ENCODE results near the gene GAD1. TPM values are rescaled to one million over a fixed set of nuclear protein-coding genes. Genes with fewer than 3 reads are reported as not detected.

Gene GAD1
- total RNA-seq, 1 experiment from 2014 or later, result 2.5 TPM

DNA sequence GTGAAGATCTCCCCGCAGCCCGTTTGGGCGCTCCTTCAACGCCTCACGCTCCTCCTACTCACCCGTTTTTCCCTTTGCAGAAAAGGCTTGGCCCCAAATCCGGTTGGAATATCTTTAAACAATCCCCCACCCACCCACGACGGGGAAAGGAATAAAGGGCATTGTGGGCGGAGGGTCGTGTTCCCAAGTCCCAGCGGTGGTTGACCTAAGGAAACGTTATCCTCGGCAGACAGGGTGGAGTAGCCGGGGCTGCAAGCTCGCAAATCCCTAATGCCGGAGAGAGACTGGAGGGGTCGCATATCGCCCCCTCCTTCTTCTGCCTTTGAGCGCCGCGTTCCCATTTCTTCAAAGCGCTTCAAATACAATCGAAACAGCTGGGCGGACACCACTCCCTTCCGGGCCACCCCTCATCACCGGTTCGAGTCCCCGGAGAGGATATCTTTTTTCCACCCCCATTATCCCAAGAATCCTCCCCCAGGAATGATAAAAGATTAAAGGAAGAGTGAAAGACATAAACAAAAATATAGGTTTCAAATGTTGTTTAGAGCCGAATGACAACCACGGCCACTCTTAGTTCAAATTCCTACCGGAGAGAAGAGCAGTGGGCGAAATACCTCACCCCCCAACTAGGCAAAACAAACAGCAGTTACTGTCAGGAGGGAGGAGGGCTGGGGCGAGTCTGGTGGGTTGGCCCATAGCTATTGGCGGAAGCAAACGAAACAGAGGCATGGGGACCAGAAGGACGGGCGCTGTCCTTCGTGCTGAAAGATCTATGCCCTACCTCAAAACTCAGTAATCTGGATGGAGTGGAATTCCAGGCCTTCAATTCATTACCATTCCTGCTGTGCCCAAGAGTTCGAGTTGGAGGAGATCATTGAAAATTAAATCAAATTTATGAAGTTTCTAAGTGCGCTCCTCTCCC is 2.8 kb upstream of the GAD1 start:
- H3K27ac Mint-ChIP-seq, result no peak overlapping the region
- H3K27me3 Mint-ChIP-seq (ENCODE audit: low read depth), result peaks cover 61% of the 10 kb centered on the region
- H3K4me3 Mint-ChIP-seq, result peak overlapping the region; percentile 84
- POLR2A ChIA-PET, result interaction anchor here (0.7 to 1.2 kb wide), 2 partner anchors 405 to 571 kb away, joined by 3 read pairs; no protein-coding TSS in a partner anchor
- ATAC-seq (peak; percentile 31), DNase-seq (ENCODE audit: low spot score) (peak; percentile 83)
- CTCF ChIA-PET, result interaction anchor here (0.6 to 7.0 kb wide), 26 partner anchors 8 to 578 kb away, joined by 3 to 92 read pairs (median 4); partner anchors contain the start of genes ERICH2 and SP5
- H3K36me3 Mint-ChIP-seq, result no peaks in the 10 kb centered on the region
- H3K4me1 Mint-ChIP-seq, result peaks cover 43% of the 10 kb centered on the region
- no peaks in the 10 kb centered on the region for H3K9me3 Mint-ChIP-seq
- peak; percentile 61; the same call in 1 of the 2 replicates for TF ChIP-seq TEAD4 (CRISPR knock-in tag; IDR thresholded peaks at IDR 0.05)
- TF ChIP-seq, protein P1, sequence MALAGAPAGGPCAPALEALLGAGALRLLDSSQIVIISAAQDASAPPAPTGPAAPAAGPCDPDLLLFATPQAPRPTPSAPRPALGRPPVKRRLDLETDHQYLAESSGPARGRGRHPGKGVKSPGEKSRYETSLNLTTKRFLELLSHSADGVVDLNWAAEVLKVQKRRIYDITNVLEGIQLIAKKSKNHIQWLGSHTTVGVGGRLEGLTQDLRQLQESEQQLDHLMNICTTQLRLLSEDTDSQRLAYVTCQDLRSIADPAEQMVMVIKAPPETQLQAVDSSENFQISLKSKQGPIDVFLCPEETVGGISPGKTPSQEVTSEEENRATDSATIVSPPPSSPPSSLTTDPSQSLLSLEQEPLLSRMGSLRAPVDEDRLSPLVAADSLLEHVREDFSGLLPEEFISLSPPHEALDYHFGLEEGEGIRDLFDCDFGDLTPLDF (CRISPR knock-in tag; IDR thresholded peaks at IDR 0.05), result 0 out of 2 replicates have a peak, but pooled peaks have one; percentile 59
- TF ChIP-seq, protein P2, sequence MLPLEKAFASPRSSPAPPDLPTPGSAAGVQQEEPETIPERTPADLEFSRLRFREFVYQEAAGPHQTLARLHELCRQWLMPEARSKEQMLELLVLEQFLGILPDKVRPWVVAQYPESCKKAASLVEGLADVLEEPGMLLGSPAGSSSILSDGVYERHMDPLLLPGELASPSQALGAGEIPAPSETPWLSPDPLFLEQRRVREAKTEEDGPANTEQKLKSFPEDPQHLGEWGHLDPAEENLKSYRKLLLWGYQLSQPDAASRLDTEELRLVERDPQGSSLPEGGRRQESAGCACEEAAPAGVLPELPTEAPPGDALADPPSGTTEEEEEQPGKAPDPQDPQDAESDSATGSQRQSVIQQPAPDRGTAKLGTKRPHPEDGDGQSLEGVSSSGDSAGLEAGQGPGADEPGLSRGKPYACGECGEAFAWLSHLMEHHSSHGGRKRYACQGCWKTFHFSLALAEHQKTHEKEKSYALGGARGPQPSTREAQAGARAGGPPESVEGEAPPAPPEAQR (CRISPR knock-in tag; IDR thresholded peaks at IDR 0.05), result no peak
- TF ChIP-seq MYBL2 (CRISPR knock-in tag; IDR thresholded peaks at IDR 0.05), result peak; percentile 51; the same call in 1 of the 2 replicates
- TF ChIP-seq, protein P3, sequence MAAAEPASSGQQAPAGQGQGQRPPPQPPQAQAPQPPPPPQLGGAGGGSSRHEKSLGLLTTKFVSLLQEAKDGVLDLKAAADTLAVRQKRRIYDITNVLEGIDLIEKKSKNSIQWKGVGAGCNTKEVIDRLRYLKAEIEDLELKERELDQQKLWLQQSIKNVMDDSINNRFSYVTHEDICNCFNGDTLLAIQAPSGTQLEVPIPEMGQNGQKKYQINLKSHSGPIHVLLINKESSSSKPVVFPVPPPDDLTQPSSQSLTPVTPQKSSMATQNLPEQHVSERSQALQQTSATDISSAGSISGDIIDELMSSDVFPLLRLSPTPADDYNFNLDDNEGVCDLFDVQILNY (CRISPR knock-in tag; IDR thresholded peaks at IDR 0.05), result no peak
- TF ChIP-seq, protein P4, sequence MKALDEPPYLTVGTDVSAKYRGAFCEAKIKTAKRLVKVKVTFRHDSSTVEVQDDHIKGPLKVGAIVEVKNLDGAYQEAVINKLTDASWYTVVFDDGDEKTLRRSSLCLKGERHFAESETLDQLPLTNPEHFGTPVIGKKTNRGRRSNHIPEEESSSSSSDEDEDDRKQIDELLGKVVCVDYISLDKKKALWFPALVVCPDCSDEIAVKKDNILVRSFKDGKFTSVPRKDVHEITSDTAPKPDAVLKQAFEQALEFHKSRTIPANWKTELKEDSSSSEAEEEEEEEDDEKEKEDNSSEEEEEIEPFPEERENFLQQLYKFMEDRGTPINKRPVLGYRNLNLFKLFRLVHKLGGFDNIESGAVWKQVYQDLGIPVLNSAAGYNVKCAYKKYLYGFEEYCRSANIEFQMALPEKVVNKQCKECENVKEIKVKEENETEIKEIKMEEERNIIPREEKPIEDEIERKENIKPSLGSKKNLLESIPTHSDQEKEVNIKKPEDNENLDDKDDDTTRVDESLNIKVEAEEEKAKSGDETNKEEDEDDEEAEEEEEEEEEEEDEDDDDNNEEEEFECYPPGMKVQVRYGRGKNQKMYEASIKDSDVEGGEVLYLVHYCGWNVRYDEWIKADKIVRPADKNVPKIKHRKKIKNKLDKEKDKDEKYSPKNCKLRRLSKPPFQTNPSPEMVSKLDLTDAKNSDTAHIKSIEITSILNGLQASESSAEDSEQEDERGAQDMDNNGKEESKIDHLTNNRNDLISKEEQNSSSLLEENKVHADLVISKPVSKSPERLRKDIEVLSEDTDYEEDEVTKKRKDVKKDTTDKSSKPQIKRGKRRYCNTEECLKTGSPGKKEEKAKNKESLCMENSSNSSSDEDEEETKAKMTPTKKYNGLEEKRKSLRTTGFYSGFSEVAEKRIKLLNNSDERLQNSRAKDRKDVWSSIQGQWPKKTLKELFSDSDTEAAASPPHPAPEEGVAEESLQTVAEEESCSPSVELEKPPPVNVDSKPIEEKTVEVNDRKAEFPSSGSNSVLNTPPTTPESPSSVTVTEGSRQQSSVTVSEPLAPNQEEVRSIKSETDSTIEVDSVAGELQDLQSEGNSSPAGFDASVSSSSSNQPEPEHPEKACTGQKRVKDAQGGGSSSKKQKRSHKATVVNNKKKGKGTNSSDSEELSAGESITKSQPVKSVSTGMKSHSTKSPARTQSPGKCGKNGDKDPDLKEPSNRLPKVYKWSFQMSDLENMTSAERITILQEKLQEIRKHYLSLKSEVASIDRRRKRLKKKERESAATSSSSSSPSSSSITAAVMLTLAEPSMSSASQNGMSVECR (CRISPR knock-in tag; IDR thresholded peaks at IDR 0.05; ENCODE audit: borderline replicate concordance), result peak; percentile 69; the same call in 1 of the 2 replicates
- TF ChIP-seq, protein P5, sequence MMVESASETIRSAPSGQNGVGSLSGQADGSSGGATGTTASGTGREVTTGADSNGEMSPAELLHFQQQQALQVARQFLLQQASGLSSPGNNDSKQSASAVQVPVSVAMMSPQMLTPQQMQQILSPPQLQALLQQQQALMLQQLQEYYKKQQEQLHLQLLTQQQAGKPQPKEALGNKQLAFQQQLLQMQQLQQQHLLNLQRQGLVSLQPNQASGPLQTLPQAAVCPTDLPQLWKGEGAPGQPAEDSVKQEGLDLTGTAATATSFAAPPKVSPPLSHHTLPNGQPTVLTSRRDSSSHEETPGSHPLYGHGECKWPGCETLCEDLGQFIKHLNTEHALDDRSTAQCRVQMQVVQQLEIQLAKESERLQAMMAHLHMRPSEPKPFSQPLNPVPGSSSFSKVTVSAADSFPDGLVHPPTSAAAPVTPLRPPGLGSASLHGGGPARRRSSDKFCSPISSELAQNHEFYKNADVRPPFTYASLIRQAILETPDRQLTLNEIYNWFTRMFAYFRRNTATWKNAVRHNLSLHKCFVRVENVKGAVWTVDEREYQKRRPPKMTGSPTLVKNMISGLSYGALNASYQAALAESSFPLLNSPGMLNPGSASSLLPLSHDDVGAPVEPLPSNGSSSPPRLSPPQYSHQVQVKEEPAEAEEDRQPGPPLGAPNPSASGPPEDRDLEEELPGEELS (CRISPR knock-in tag; IDR thresholded peaks at IDR 0.05), result peak; percentile 64; the same call in 1 of the 2 replicates
- TF ChIP-seq FOXK1 (CRISPR knock-in tag; IDR thresholded peaks at IDR 0.05), result peak; percentile 77
- TF ChIP-seq, protein P6, sequence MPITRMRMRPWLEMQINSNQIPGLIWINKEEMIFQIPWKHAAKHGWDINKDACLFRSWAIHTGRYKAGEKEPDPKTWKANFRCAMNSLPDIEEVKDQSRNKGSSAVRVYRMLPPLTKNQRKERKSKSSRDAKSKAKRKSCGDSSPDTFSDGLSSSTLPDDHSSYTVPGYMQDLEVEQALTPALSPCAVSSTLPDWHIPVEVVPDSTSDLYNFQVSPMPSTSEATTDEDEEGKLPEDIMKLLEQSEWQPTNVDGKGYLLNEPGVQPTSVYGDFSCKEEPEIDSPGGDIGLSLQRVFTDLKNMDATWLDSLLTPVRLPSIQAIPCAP (CRISPR knock-in tag; IDR thresholded peaks at IDR 0.05), result no peak
- TF ChIP-seq, protein P7, sequence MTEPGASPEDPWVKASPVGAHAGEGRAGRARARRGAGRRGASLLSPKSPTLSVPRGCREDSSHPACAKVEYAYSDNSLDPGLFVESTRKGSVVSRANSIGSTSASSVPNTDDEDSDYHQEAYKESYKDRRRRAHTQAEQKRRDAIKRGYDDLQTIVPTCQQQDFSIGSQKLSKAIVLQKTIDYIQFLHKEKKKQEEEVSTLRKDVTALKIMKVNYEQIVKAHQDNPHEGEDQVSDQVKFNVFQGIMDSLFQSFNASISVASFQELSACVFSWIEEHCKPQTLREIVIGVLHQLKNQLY (CRISPR knock-in tag; IDR thresholded peaks at IDR 0.05), result no peak
- TF ChIP-seq, protein P8, sequence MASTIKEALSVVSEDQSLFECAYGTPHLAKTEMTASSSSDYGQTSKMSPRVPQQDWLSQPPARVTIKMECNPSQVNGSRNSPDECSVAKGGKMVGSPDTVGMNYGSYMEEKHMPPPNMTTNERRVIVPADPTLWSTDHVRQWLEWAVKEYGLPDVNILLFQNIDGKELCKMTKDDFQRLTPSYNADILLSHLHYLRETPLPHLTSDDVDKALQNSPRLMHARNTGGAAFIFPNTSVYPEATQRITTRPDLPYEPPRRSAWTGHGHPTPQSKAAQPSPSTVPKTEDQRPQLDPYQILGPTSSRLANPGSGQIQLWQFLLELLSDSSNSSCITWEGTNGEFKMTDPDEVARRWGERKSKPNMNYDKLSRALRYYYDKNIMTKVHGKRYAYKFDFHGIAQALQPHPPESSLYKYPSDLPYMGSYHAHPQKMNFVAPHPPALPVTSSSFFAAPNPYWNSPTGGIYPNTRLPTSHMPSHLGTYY (CRISPR knock-in tag; IDR thresholded peaks at IDR 0.05), result 0 out of 2 replicates have a peak, but pooled peaks have one; percentile 11
- 0 out of 2 replicates have a peak, but pooled peaks have one; percentile 38 for TF ChIP-seq TEAD1 (CRISPR knock-in tag; IDR thresholded peaks at IDR 0.05)
- TF ChIP-seq ZNF219 (CRISPR knock-in tag; IDR thresholded peaks at IDR 0.05; ENCODE audit: borderline replicate concordance), result peak; percentile 38; the same call in 1 of the 2 replicates
- TF ChIP-seq IRF2 (CRISPR knock-in tag; IDR thresholded peaks at IDR 0.05; ENCODE audit: borderline replicate concordance, low read depth), result no peak
- no peak for TF ChIP-seq EMX1 (CRISPR knock-in tag; IDR thresholded peaks at IDR 0.05)
- TF ChIP-seq, protein P9, sequence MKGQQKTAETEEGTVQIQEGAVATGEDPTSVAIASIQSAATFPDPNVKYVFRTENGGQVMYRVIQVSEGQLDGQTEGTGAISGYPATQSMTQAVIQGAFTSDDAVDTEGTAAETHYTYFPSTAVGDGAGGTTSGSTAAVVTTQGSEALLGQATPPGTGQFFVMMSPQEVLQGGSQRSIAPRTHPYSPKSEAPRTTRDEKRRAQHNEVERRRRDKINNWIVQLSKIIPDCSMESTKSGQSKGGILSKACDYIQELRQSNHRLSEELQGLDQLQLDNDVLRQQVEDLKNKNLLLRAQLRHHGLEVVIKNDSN (CRISPR knock-in tag; IDR thresholded peaks at IDR 0.05), result 0 out of 2 replicates have a peak, but pooled peaks have one; percentile 51
- peak; percentile 91 for TF ChIP-seq ZNF121 (CRISPR knock-in tag; IDR thresholded peaks at IDR 0.05)

Measured in WTC11 (cell line).